Sigmoid colon (tissue), 4 donors: Measurements from ENCODE around the gene PDLIM5.

ENCODE experiments used
- CTCF ChIP-seq, 4 experiments: fragments of 450-650 bp in 3 of 4; fragments of 200-600 bp in 1 of 4; IDR thresholded peaks; one replicate each; pipeline ENCODE4 v1.5.1; 2016 to 2019; ENCODE audit warnings: antibody characterized with exemption in 4 of 4, mild to moderate bottlenecking in 3 of 4, moderate library complexity in 2 of 4
- EP300 ChIP-seq, 4 donors: sonication (generic); formaldehyde crosslinking; IDR thresholded peaks; one replicate each; pipeline ENCODE4 v1.6.1; 2017; ENCODE audit warnings: antibody characterized with exemption in 4 of 4

- TF ChIP-seq EP300 (IDR thresholded peaks at IDR 0.05) (no peak), CTCF (IDR thresholded peaks at IDR 0.05) (no peak)
Measured at GRCh38 chr4:94486372-94486801, 34.6 kb downstream of the PDLIM5 start.
